GM19043 (cell line): ENCODE data around the gene JMJD4.

Experiments used
- ATAC-seq: cut with Tn5 transposase; IDR thresholded peaks from one replicate; pipeline ENCODE4 v1.9.1; 2021; ENCODE audit warnings: low read depth; ENCODE audit not compliant: unreplicated experiment

Gene JMJD4

GRCh38 chr1:227753999-227754711, 19.1 kb upstream of the JMJD4 start:
- no peak for ATAC-seq

- ATAC-seq, result no peak
Observed at GRCh38 chr1:227749916-227750710, 15.0 kb upstream of the JMJD4 start.

DNA sequence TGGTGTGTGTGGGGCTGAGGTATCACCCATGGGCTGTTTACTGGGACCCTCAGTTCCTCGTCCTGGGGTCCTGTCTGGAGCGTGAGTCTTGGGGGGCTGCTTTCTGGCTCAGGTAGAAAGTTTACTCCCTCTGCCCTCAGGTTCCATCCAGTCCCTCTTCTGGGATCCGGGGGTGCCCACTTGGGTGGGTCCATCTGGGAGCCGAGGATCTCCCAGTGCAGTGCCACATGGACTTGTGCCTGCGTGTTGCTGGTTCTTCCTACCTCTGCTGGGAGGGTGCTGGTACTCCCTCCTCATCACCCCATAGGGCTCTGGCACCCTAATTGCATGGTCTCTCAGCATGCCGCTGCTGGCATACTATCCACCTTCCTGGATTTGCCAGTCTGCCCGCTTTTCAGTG, 14.1 kb upstream of the JMJD4 start:
- ATAC-seq, result no peak

DNA sequence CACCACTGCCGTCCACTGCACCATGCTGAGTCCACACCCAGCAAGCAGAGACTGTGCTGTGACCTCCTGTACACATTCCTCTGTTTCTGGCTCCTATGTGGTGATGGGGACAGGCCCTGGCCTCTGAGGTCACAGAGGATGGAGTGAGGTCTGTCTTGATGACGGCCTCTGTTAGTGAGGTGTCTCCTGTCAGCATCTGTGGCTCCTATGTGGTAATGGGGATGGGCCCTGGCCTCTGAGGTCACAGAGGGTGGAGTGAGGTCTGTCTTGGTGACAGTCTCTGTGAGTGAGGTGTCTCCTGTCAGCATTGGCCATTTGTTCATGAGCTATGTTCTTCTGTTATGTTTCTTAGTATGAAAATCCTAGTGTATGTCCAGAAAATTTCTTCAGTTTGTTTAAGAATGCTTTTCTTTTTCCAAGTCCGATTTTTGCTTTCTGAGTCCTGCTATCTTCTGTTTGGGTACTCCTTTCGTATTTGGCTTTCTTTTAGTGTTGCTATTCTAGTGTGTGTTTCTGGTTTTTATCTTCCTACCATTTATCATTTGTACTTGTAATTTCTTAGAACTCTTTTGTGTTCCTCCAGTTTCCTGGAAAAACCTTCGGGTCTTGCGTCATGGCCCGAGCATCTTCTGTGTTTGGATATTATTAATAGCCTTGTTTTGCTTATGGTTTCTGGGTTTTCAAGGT, 13.5 kb upstream of the JMJD4 start:
- ATAC-seq, result no peak

DNA sequence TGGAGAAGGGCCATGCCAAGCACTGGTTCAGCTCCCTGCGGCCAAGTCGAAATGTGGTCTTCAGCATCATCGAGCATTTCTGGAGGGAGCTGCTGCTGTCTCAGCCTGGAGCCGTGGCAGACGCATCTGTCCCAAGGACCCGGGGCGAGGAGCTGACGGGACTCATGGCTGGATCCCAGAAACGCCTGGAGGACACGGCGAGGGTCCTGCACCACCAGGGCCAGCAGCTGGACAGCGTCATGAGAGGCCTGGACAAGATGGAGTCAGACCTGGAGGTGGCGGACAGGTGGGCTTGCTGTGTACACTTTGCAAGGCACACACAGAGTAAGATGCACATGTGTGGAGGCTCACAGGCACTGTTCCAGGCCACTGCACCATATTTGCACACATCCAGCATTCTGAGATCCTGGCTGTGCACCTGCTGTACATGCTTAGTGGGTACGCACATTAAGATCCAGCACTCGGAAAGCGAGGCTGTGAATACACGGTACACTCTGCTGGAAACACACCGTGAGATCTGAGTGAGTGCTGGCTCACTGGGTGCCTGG, 12.9 kb upstream of the JMJD4 start:
- ATAC-seq, result no peak

- ATAC-seq, result no peak
Observed at GRCh38 chr1:227747382-227747781, 12.3 kb upstream of the JMJD4 start.

DNA sequence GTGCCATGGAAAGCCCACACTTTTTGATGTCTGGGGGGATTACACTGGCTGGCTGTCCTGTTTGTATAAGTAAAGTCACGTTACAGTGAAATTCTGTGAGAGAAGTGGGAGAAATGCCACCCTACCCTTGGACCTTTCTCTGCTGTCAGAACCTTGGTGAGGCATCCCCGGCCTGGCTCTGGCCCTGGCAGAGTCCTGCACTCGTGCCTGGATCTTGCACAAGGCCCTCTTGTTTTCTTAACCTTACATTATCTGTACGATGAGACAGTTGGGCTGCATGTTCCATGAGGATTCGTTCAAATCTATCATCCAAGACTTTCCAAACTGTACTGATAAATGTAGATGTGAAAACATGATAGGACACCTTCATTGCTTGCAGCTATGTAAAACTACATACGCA, 11.6 kb upstream of the JMJD4 start:
- no peak for ATAC-seq

GRCh38 chr1:227745568-227746265, 10.6 kb upstream of the JMJD4 start:
- ATAC-seq, result no peak

DNA sequence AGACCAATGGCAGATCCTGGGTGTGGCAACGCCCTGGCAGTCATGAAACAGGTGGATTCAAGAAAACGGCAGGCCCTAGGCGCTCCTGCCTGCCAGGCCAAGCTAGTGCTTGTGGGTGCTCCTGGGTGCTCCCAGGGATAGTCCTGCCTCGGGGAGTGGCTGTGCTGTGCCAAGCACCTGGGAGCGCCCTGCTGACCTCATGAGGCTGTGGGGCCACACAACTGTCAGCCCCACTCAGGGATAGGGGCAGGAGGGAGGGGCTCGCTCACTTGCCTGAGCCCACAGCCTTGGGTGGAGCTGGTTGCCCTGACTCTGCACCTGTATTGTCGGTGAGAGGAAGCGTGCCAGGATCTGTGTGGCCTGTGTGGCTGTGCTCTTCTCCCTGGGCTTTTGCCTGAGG, 9.6 kb upstream of the JMJD4 start:
- no peak for ATAC-seq

DNA sequence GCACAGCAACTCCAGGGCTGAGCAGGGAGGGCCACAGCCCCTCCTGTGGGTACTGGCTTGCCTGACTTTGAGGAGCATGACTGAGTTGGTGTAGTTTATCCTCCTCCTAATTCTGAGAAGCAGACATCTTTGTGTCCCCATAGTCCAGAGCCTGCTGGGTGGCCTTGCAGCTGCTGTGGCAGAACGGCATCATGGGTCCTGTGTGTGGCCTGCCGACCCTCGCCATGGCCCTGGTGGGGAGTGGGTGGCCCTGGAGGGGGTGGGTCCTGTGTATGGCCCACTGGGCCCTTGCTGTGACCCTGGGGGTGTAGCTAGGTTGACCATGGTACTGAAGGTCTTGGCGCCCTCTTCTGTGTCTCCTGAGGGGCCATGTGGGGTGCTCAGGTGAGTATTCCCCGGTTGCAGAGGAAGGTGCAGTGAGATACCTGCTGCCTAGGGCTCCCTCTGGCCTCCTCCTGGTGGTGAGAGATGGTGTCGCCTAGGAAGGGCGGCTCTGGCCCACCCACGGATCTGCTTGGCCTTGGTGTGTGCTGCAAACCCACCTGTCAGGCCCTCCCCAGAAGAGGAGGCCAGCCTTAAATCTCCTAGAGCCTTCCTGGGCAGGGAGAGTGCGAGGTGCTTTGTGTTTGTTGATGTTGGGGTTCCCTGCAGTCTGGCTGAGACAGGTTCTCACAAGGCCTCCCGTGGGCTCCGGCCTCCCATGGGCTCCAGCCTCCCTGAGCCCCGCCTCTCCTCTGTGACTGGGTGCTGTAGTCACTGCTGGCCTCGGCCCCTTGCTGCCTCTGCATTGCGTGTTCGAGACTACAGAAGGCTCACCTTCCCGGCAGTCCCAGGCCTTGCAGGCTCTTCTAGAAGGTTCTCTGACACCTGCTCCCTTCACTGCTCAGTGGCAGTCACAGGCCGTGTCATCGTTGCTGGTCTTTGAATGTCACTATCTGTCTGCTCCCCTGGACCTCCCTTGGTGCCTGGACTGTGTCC, 7.9 kb upstream of the JMJD4 start:
- ATAC-seq, result no peak

GRCh38 chr1:227741166-227741870, 6.2 kb upstream of the JMJD4 start:
- no peak for ATAC-seq

- no peak for ATAC-seq
Observed at GRCh38 chr1:227740401-227740960, 5.4 kb upstream of the JMJD4 start.

DNA sequence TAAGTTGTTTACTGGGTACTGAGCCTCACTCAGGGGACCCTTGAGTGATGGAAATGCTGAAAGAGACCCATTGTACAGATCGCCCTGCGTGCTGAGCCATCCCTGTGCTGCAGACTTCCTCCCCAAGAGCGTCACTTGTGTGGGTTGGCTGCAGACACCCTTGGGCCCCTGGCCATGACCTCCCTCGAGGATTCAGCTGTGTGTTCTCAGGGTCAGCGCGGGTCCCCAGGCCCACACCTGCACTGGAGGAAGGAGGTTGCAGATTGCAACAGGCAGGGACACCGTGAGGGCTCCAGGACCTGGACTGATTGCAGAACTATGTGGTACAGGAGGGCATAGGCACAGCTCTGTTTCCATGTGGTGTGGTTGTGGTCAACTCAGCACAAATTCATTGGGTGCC, 4.5 kb upstream of the JMJD4 start:
- ATAC-seq, result no peak

DNA sequence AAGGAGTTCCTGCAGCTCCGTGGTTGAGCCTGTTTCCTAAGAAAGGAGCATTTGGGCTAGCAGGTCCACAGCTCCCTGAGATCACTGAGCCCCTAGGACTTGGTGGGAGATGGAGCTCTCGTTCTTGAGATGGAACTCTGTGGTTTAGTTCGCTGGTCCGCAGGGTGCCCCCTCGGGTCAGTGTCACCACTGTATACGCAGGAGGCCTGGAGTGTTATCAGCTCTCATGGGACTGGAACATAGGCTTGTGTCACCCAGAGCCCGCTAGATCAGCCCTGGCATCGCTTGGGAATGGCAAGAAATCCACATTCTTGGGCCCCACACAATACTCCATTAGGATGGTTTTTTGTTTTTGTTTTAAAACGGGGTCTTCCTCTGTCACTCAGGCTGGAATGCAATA, 3.7 kb upstream of the JMJD4 start:
- no peak for ATAC-seq

DNA sequence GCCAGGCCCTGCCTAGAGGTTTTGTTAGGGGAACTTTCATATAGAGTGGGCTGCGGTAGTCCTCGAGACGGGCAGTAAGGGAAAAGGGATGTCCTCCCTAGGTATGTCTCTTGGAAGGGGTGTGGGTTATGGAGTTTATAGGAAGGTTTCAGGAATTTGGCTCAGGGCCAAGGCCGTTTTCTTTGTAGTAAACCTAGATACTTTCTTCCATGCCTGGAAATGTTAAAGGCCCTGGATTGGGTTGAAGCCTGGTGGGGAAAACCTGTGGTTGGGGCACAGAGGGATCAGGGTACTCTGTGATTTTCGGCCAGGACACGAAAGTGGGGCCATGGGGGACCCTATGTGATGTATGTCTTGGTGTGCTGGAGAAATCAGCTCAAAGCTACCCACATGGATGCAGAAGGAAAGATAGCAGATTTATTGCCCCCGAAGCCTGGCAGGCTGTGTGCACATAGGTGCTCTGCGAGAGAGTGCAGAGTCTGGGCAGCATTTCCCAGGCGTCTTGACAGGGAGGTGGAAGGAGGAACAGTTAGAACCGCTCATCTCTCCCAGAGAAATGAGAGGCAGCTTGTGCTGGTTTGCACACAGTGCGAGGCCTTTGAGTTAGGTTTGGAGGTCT, 1.8 kb upstream of the JMJD4 start:
- ATAC-seq, result no peak

DNA sequence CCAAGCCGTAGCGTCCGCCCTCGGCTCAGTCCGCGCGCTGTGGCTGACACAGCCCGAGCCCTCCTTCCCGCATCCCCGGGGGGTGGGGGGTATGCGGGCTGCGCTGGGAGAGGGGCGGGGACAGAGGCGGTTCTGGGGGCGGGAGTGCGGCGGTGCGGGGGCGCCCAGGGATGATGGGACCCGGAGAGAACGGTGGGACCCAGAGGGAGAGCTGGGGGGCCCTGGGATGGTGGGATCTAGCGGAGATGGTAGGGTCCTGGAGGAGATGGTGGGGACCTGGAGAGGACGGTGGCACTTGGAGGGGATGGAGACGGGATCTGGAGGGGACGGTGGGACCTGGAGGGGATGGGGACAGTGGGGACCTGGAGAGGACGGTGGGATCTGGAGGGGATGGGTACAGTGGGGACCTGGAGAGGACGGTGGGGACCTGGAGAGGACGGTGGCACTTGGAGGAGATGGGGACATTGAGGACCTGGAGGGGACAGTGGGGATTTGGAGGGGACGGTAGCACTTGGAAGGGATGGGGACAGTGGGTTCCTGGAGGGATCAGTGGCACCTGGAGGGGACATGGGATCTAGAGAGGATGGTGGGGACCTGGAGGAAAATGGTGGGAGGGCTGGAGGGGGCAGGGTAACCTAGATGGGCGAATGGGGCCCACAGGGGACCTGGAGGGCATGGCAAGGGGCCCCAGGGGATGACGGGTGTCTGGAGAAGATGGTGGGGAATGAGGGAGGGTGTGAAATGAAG, 610 bp upstream of the JMJD4 start:
- no peak for ATAC-seq

GRCh38 chr1:227734546-227734855, 601 bp downstream of the JMJD4 start:
- no peak for ATAC-seq
